ENCODE measurements around the gene PDE7B. TPM values are rescaled to one million over a fixed set of nuclear protein-coding genes. Genes with fewer than 3 reads are reported as not detected.

The PDE7B gene
- total and polyA plus RNA-seq, 2 donors (not counting 1 experiment from before 2014, with no cell fraction given) = 2.6 to 7.5 TPM

DNA sequence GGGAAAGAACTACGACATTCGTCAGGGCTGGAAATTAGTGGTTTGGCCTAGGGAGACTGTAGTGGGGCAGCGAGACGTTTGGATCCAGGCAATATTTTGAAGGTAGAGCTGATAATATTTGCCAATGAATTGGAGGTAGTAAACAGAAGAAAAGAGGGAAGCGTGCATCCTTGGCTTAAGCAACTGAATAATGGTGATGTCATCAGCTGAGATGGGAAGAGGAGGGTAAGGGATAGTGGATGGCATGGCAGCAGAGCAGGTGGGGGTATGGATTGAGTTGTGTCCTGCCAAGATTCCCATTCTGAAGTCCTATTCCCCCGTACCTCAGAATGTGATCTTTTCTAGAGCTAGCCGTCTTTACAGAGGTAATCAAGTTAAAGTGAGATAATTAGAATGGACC, 119.2 kb downstream of the PDE7B start:
- H4K20me1 ChIP-seq (ENCODE audit: control insufficient read depth, insufficient read depth, low read length, poor library complexity, severe bottlenecking) = no peaks in the 10 kb centered on the region
- CTCF ChIA-PET = no interaction called here

DNA sequence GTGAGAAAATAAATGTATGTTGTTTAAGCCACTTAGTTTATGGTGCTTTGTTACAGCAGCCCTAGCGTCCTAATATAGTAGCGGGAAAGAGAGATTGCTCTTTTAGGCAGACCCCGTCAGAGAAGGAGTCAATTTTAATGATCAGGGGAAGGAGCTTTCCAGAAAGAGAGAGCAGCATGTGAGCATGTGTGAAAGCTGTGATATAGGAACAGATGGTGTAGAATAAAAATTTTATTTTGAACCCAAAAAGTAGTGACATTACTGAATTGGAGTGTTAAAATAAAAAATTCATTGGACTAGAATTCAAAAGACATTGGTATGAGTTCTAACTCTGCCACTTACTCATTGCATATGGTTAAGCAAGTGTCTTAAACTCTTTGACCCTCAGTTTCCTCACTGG, 119.8 kb downstream of the PDE7B start:
- no peak overlapping the region for H3K27ac Mint-ChIP-seq
- no peak overlapping the region for H3K9ac ChIP-seq (ENCODE audit: low read length)
- H3K9me3 Mint-ChIP-seq (ENCODE audit: insufficient read depth) = peaks cover 7% of the 10 kb centered on the region
- H2AFZ ChIP-seq (ENCODE audit: insufficient read depth, low read depth, low read length, poor library complexity, severe bottlenecking) = no peak overlapping the region
- no peaks in the 10 kb centered on the region for H3K4me1 Mint-ChIP-seq
- CTCF ChIA-PET = interaction anchor here (1.2 kb wide), 1 partner anchor 11 kb away, joined by 3 read pairs; no protein-coding TSS in a partner anchor
- no peak overlapping the region for H3K4me3 Mint-ChIP-seq
- H3K79me2 ChIP-seq (ENCODE audit: control insufficient read depth, insufficient read depth, low read length) = no peaks in the 10 kb centered on the region
- WGBS (ENCODE audit: insufficient coverage) = 97% methylated on average over 3 of the region's 3 CpGs
- no peak overlapping the region for H3K4me2 ChIP-seq (replicated peaks; ENCODE audit: low read depth, low read length, poor library complexity, severe bottlenecking)
- POLR2A ChIA-PET = no interaction called here
- no peak for TF ChIP-seq EZH2 (IDR thresholded peaks at IDR 0.05; ENCODE audit: borderline replicate concordance, insufficient read depth, low read depth, low read length, poor library complexity, severe bottlenecking)
- TF ChIP-seq, protein P1, sequence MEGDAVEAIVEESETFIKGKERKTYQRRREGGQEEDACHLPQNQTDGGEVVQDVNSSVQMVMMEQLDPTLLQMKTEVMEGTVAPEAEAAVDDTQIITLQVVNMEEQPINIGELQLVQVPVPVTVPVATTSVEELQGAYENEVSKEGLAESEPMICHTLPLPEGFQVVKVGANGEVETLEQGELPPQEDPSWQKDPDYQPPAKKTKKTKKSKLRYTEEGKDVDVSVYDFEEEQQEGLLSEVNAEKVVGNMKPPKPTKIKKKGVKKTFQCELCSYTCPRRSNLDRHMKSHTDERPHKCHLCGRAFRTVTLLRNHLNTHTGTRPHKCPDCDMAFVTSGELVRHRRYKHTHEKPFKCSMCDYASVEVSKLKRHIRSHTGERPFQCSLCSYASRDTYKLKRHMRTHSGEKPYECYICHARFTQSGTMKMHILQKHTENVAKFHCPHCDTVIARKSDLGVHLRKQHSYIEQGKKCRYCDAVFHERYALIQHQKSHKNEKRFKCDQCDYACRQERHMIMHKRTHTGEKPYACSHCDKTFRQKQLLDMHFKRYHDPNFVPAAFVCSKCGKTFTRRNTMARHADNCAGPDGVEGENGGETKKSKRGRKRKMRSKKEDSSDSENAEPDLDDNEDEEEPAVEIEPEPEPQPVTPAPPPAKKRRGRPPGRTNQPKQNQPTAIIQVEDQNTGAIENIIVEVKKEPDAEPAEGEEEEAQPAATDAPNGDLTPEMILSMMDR (IDR thresholded peaks at IDR 0.05) = no peak
- no peaks in the 10 kb centered on the region for H3K27me3 Mint-ChIP-seq
- H3K27me3 ChIP-seq (replicated peaks in 1 of 4; ENCODE audit: control extremely low read depth in 1 of 4, control insufficient read depth in 3 of 4, insufficient read depth in 4 of 4, low read length in 3 of 4) = no peaks in the 10 kb centered on the region
- H3K4me1 ChIP-seq (ENCODE audit: control insufficient read depth in 2 of 2, insufficient read depth in 2 of 2, low read length in 2 of 2) = no peaks in the 10 kb centered on the region
- H4K20me1 ChIP-seq (ENCODE audit: control insufficient read depth, insufficient read depth, low read length, poor library complexity, severe bottlenecking) = no peaks in the 10 kb centered on the region
- no peak overlapping the region for H3K4me3 ChIP-seq (ENCODE audit: control extremely low read depth in 1 of 5, extremely low read depth in 1 of 5, insufficient read depth in 1 of 5, low read depth in 2 of 5, low read length in 4 of 5)
- no peak overlapping the region for H3K27ac ChIP-seq (ENCODE audit: low read length in 2 of 2)
- no peaks in the 10 kb centered on the region for H3K9me3 ChIP-seq (ENCODE audit: control extremely low read depth in 1 of 3, control insufficient read depth in 2 of 3, insufficient read depth in 1 of 3, low read length in 2 of 3)
- no peak for ATAC-seq (ENCODE audit: low read depth)
- intact Hi-C loops (cut with micrococcal nuclease) = no loop called here
- H3K36me3 ChIP-seq (replicated peaks in 1 of 2; ENCODE audit: control extremely low read depth in 1 of 2, control insufficient read depth in 1 of 2, extremely low read depth in 1 of 2, insufficient read depth in 2 of 2, low read length in 1 of 2) = no peaks in the 10 kb centered on the region
- no peak for DNase-seq

More for the DNA sequence above, 119.2 kb downstream of the PDE7B start:
- H3K27me3 ChIP-seq (replicated peaks in 1 of 4; ENCODE audit: control extremely low read depth in 1 of 4, control insufficient read depth in 3 of 4, insufficient read depth in 4 of 4, low read length in 3 of 4) = no peaks in the 10 kb centered on the region
- POLR2A ChIA-PET = no interaction called here
- no peaks in the 10 kb centered on the region for H3K36me3 ChIP-seq (replicated peaks in 1 of 2; ENCODE audit: control extremely low read depth in 1 of 2, control insufficient read depth in 1 of 2, extremely low read depth in 1 of 2, insufficient read depth in 2 of 2, low read length in 1 of 2)
- Mint-ChIP-seq H3K4me1 (no peaks in the 10 kb centered on the region), H3K4me3 (no peak overlapping the region), H3K27ac (no peak overlapping the region), H3K27me3 (no peaks in the 10 kb centered on the region), H3K9me3 (ENCODE audit: insufficient read depth) (peaks cover 7% of the 10 kb centered on the region)
- no peak overlapping the region for H2AFZ ChIP-seq (ENCODE audit: insufficient read depth, low read depth, low read length, poor library complexity, severe bottlenecking)
- H3K27ac ChIP-seq (ENCODE audit: low read length in 2 of 2) = no peak overlapping the region
- intact Hi-C loops (cut with micrococcal nuclease) = no loop called here
- H3K4me3 ChIP-seq (ENCODE audit: control extremely low read depth in 1 of 5, extremely low read depth in 1 of 5, insufficient read depth in 1 of 5, low read depth in 2 of 5, low read length in 4 of 5) = no peak overlapping the region
- H3K9me3 ChIP-seq (ENCODE audit: control extremely low read depth in 1 of 3, control insufficient read depth in 2 of 3, insufficient read depth in 1 of 3, low read length in 2 of 3) = no peaks in the 10 kb centered on the region
- DNase-seq (no peak), ATAC-seq (ENCODE audit: low read depth) (no peak)
- H3K4me1 ChIP-seq (ENCODE audit: control insufficient read depth in 2 of 2, insufficient read depth in 2 of 2, low read length in 2 of 2) = no peaks in the 10 kb centered on the region
- H3K79me2 ChIP-seq (ENCODE audit: control insufficient read depth, insufficient read depth, low read length) = no peaks in the 10 kb centered on the region
- 98% methylated on average over 5 of the region's 7 CpGs for WGBS (ENCODE audit: insufficient coverage)
- H3K4me2 ChIP-seq (replicated peaks; ENCODE audit: low read depth, low read length, poor library complexity, severe bottlenecking) = no peak overlapping the region
- H3K9ac ChIP-seq (ENCODE audit: low read length) = no peak overlapping the region
- TF ChIP-seq EZH2 (IDR thresholded peaks at IDR 0.05; ENCODE audit: borderline replicate concordance, insufficient read depth, low read depth, low read length, poor library complexity, severe bottlenecking) = no peak
- TF ChIP-seq, protein P1 (IDR thresholded peaks at IDR 0.05) = no peak
